SK-MEL-5 (cell line): ENCODE results near the gene ZNF701. TPM values are rescaled to one million over a fixed set of nuclear protein-coding genes. Genes with fewer than 3 reads are reported as not detected.
"Not testable (repeated sequence)": the region's sequence is repeated elsewhere in the genome, so short reads cannot be mapped to it uniquely, and the experiment has no call there.

Experiments used
- DNase-seq: peaks from one replicate; pipeline ENCODE4 v3.0.0-alpha.2; 2016; ENCODE audit warnings: low read depth, low spot score
- in situ Hi-C: cut with HindIII; loops from 2 replicates; pipeline ENCODE4 v1.10.0; 2016; ENCODE audit warnings: low sequenced_read_pairs, high pct_unique_total_duplicates, low pct_unique_long_range_greater_than_20kb
- total RNA-seq: library from RNA; depleted of rRNA; stranded (reverse); fragments of >200 nt; shearing (Covaris generic); gene quantifications from 2 replicates; pipeline ENCODE4 v1.2.3, GENCODE V29; 2014

The ZNF701 gene
- total RNA-seq, 1 experiment from 2014 or later, result 13.3 TPM

DNA sequence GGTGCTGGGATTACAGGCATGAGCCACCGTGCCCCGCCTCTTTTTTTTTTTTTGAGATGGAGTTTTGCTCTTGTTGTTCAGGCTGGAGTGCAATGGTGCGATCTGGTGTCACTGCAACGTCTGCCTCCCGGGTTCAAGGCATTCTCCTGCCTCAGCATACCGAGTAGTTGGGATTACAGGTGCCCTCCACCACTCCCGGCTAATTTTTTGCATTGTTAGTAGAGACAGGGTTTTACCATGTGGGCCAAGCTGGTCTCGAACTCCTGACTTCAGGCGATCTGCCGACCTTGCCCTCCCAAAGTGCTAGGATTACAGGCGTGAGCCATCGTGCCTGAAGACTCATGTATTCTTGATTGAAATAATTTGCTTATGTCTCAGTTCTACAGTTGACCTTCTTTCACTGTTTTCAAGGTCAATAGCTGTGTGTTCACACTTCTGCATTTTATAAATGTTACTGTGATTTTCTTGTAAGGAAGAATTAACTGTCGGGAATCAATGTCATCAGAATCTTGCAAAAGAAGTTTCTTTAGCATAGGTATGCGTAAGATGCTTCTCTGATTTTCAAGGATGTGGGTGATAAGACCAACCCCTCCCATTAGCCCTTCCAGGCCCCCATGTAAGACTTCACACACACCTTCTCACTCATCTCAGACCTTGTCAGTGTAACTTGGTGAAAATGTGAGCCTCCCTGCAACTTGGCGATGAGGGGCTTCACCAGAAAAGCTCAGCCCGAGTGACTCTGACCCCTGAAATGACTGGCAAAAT is 12.7 kb upstream of the ZNF701 start:
- no peak for DNase-seq
- in situ Hi-C loops, result no loop called here

DNA sequence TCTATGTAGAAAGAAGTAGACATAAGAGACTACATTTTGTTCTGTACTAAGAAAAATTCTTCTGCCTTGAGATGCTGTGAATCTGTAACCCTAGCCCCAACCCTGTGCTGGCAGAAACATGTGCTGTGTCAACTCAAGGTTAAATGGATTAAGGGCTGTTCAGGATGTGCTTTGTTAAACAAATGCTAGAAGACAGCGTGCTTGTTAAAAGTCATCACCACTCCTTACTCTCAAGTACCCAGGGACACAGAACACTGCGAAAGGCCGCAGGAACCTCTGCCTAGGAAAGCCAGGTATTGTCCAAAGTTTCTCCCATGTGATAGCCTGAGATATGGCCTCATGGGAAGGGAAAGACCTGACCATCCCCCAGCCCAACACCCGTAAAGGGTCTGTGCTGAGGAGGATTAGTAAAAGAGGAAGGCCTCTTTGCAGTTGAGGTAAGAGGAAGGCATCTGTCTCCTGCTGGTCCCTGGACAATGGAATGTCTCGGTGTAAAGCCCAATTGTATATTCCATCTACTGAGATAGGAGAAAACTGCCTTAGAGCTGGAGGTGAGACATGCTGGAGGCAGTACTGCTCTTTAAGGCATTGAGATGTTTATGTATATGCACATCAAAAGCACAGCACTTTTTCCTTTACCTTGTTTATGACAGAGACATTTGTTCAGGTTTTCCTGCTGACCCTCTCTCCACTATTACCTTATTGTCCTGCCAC is 11.2 kb upstream of the ZNF701 start:
- in situ Hi-C loops, DNase-seq: not testable (repeated sequence)

DNA sequence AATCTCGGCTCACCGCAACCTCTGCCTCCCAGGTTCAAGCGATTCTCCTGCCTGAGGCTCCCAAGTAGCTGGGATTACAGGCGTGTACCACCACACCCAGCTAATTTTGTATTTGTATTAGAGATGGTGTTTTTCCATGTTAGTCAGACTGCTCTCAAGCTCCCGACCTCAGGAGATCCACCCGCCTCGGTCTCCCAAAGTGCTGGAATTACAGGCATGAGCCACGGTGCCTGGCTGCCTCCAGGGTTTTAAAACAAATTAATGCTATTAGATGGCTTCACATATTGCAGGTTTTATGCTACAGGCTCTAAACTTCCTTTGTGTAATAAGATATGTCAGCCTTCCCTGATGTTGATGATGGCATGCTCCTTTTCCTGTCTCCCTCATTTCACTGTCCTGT is 8.5 kb upstream of the ZNF701 start:
- in situ Hi-C loops, DNase-seq: not testable (repeated sequence)

GRCh38 chr19:52566121-52566520 is 4.0 kb upstream of the ZNF701 start:
- DNase-seq, result no peak
- in situ Hi-C loops, result no loop called here

DNA sequence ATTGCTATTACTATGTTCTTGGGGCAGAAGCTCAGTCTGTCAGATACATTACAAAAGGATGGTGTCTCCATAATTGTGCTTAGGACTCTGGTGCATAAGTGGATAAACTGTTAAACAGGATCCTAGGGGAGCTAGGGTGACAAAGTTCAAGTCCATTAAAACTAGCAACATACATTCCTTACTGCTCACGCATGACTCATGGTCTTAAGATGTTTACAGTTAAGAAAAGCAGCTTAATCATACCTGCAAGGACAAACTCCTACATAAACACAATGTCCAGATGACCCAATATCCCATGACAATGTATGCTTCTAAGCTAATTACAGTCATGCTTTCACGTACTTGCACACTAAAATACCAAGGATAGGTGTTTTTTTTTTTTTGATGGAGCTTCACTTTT is 3.5 kb upstream of the ZNF701 start:
- in situ Hi-C loops, result no loop called here

DNA sequence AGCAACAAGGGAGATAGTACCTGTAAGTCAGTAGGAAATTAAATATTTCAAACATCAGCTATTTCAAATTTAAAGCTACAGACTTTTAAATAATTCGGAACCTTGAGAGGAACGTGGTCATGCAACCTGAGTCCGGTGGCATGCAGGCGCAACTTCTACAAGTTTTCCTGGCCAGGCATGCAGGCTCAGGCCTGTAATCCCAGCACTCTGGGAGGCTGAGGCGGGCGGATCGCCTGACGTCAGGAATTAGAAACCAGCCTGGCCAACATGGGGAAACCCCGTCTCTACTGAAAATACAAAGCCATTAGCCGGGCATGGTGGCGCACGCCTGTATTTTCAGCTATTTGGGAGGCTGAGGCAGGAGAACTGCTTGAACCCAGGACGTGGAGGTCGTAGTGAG is 2.2 kb upstream of the ZNF701 start:
- in situ Hi-C loops, result no loop called here
- DNase-seq, result no peak

More for the DNA sequence above, 3.5 kb upstream of the ZNF701 start:
- DNase-seq, result no peak

GRCh38 chr19:52569638-52569999 is 468 bp upstream of the ZNF701 start:
- DNase-seq, in situ Hi-C loops: not testable (repeated sequence)

DNA sequence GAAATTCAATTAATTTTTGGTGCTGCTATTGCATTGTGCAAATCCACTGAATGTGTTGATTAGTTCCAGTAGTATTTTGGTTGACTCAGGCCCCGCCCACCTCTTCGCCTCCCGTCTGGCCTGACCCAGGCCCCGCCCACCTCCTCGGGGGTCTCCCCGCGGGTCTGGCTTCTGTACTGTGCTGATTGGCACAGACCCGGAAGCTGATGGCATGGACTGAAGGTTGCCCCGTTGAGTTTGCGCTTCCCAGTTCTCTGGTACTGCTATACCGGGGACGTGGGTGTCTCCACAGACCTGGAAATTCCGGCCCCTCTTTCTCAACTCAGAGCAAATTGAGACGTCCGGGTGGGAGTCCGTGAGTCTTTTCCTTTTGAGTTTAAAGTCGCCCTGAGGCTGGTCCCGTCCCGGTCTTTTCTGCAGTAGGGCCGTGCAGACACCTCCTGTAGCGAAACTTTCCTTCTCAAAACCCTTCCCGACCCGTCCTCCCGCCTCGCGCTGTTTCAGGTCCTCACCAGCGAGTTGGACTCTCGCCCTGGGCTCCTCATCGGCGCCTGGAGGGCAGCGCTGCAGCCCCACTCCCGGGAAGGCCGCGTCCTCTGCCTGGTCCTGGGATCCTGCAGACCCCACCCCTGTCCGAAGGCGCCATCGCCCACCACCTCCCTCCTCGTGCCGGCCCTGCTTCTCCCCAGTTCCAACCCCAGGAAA is 14.8 kb downstream of the ZNF701 start:
- DNase-seq, result no peak
- in situ Hi-C loops, result no loop called here

- in situ Hi-C loops, result no loop called here
- DNase-seq, result no peak
Measured at GRCh38 chr19:52585604-52586003, 15.5 kb downstream of the ZNF701 start.

DNA sequence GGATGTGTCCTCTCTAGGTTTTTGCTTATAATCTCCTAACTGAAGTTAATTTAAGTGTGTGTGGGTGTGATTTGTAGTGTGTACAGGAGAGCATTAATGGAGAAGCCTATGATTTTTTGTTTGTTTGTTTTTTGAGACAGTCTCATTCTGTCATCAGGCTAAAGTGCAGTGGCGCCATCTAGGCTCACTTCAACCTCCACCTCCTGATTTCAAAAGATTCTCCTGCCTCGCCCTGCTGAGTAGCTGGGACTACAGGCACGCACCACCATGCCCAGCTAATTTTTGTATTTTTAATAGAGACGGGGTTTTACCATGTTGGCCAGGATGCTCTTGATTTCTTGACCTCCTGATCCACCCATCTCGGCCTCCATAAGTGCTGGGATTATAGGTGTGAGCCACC is 20.6 kb downstream of the ZNF701 start:
- no peak for DNase-seq
- in situ Hi-C loops, result no loop called here

DNA sequence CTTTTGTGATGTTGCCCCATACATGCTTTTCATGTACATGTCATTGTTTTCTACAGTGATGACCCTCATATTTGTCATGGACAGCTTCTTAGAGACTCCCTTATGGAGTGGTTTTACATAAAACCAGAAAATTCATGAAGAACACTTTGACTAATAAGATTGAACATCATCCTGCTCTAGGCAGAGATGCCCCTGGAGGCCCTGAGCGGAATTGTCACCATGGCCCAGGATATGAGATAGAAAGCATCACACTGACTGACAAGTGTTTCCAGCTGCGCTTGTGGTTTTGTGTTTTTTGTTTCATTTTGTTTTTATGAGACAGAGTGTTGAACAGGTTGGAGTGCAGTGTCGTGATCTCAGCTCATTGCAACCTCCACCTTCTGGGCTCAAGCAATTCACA is 22.2 kb downstream of the ZNF701 start:
- in situ Hi-C loops, result no loop called here
- DNase-seq, result no peak

DNA sequence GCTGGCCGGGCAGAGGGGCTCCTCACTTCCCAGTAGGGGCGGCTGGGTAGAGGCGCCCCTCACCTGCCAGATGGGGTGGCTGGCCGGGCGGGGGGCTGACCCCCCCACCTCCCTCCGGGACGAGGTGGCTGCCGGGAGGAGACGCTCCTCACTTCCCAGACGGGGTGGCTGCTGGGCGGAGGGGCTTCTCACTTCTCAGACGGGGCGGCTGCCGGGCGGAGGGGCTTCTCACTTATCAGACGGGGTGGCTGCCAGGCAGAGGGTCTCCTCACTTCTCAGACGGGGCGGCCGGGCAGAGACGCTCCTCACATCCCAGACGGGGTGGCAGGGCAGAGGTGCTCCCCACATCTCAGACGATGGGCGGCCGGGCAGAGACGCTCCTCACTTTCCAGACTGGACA is 23.4 kb downstream of the ZNF701 start:
- DNase-seq, in situ Hi-C loops: not testable (repeated sequence)

DNA sequence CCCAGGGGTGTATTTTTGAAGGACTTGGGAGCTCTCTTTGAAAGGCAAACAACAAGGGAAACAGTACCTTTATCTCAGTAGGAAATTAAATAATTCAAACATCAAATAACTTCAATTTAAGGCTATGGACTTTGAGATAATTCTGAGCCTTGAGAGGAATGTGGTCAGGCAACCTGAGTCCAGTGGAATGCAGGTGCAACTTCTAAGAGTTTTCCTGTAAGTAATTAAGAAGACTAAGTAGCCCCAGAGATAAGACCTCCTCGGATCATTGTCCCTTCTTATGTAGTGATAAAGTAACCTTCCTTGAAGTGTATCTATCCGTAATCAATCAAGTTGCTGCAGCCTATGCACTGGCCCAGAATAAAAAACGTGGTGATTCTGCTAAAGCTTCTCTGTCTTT is 29.2 kb downstream of the ZNF701 start:
- no peak for DNase-seq
- in situ Hi-C loops, result no loop called here

DNA sequence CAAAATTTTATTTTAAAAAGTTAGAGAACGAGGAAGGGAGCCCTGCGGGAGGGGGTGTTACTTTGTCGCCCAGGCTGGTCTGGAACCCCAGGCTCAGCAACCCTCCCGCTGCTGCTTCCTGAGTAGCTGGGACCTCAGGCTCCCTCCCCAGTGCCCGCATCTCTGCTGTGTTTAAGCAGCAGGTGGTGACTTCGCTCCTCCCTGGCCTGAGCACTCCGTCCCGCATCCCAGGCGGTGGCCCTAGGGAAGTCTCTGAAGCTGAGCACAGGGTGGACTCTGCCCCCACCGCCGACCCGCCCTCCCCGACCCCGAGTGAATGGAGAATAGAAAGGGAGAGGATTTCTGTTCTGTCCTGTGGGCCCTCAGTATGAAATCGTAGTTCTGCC is 30.5 kb downstream of the ZNF701 start:
- in situ Hi-C loops, result no loop called here
- DNase-seq, result no peak

GRCh38 chr19:52601025-52601973 is 31.2 kb downstream of the ZNF701 start:
- in situ Hi-C loops, result no loop called here
- peak; percentile 73 for DNase-seq

DNA sequence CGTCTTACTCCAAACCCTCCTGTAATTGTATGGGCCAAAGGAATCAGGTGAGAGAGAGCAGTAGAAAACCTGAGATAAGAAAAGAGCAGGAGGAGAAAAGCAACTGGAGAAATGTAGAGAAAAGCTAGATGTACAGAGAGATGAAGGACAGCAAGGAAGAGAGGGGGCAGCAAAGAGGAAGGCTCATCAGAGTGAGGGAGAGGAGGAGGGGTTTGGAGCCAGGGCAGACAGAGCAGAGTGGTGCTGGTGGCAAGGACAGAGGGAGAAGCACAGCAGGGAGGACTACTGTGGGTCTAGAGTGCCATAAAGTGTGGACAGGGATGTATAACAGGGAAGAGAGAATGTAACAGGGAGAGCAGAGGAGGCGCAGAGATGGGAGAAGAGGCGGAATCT is 31.9 kb downstream of the ZNF701 start:
- DNase-seq, in situ Hi-C loops: not testable (repeated sequence)

GRCh38 chr19:52602941-52603340 is 32.9 kb downstream of the ZNF701 start:
- no peak for DNase-seq
- in situ Hi-C loops, result no loop called here
